HAP-1 (cell line): ENCODE results near the gene SHISA5.
"Not testable (repeated sequence)": the region's sequence is repeated elsewhere in the genome, so short reads cannot be mapped to it uniquely, and the experiment has no call there.

Experiments used
- DNase-seq, 2 experiments: peaks; one replicate each; pipeline ENCODE4 v3.0.0-alpha.2; 2016 to 2020; ENCODE audit warnings: low spot score in 2 of 2
- H3K27me3 ChIP-seq: fragments of 250-450 bp; sonication (Bioruptor Pico); 2 replicates; pipeline ENCODE4 v1.5.1; 2020; ENCODE audit warnings: low read depth, mild to moderate bottlenecking, moderate library complexity
- H3K36me3 ChIP-seq: fragments of 250-450 bp; sonication (Bioruptor Pico); replicated peaks from 2 replicates; pipeline ENCODE4 v1.5.1; 2020; ENCODE audit warnings: mild to moderate bottlenecking
- H3K4me1 ChIP-seq: fragments of 250-450 bp; sonication (Bioruptor Pico); 2 replicates; pipeline ENCODE4 v1.5.1; 2020; ENCODE audit warnings: mild to moderate bottlenecking
- H3K4me3 ChIP-seq: fragments of 250-450 bp; sonication (Bioruptor Pico); 2 replicates; pipeline ENCODE4 v1.5.1; 2020; ENCODE audit warnings: mild to moderate bottlenecking, moderate library complexity
- H3K9me3 ChIP-seq: fragments of 250-450 bp; sonication (Bioruptor Pico); 2 replicates; pipeline ENCODE4 v1.5.1; 2020; ENCODE audit warnings: mild to moderate bottlenecking, moderate library complexity
- in situ Hi-C: fragments of 300-500 bp; cut with MboI; formaldehyde crosslinking; loops from 3 replicates; pipeline ENCODE4 v1.14.3; 2020; ENCODE audit warnings: low sequenced_read_pairs, inconsistent platforms, mixed read lengths

Gene SHISA5

GRCh38 chr3:48507256-48508061 is 3.5 kb upstream of the SHISA5 start:
- Histone ChIP-seq H3K9me3 (no peaks in the 10 kb centered on the region), H3K36me3 (no peaks in the 10 kb centered on the region), H3K27me3 (no peaks in the 10 kb centered on the region), H3K4me3 (no peak overlapping the region), H3K4me1 (peaks cover 11% of the 10 kb centered on the region; the same call in 1 of the 2 replicates)
- in situ Hi-C loops = no loop called here
- peak; percentile 46 to 78 for DNase-seq

- no peak for DNase-seq
- Histone ChIP-seq H3K9me3 (no peaks in the 10 kb centered on the region), H3K4me1 (peaks cover 11% of the 10 kb centered on the region; the same call in 1 of the 2 replicates), H3K4me3 (no peak overlapping the region), H3K36me3 (no peaks in the 10 kb centered on the region), H3K27me3 (no peaks in the 10 kb centered on the region)
- in situ Hi-C loops = no loop called here
Measured at GRCh38 chr3:48505968-48506504, 2.1 kb upstream of the SHISA5 start.

- Histone ChIP-seq H3K4me3 (no peak overlapping the region), H3K9me3 (no peaks in the 10 kb centered on the region), H3K27me3 (no peaks in the 10 kb centered on the region), H3K4me1 (peaks cover 11% of the 10 kb centered on the region; the same call in 1 of the 2 replicates), H3K36me3 (no peaks in the 10 kb centered on the region)
- in situ Hi-C loops = no loop called here
- no peak for DNase-seq
Measured at GRCh38 chr3:48505146-48505545, 1.2 kb upstream of the SHISA5 start.

- no peaks in the 10 kb centered on the region for H3K36me3 ChIP-seq
- in situ Hi-C loops = no loop called here
- H3K27me3 ChIP-seq = no peaks in the 10 kb centered on the region
- H3K9me3 ChIP-seq = no peaks in the 10 kb centered on the region
- H3K4me1 ChIP-seq = peaks cover 11% of the 10 kb centered on the region; the same call in 1 of the 2 replicates
- peak in 1 of 2 experiments; percentile 36 for DNase-seq
- peak overlapping the region; percentile 42 for H3K4me3 ChIP-seq
Measured at GRCh38 chr3:48503401-48504050, 448 bp downstream of the SHISA5 start.

GRCh38 chr3:48502728-48503168 is 1.2 kb downstream of the SHISA5 start:
- DNase-seq = no peak
- peaks cover 11% of the 10 kb centered on the region; the same call in 1 of the 2 replicates for H3K4me1 ChIP-seq
- H3K36me3 ChIP-seq = no peaks in the 10 kb centered on the region
- 0 out of 2 replicates have a peak, but pooled peaks cover 3% of the 10 kb centered on the region for H3K9me3 ChIP-seq
- H3K4me3 ChIP-seq = no peak overlapping the region
- in situ Hi-C loops = no loop called here
- no peaks in the 10 kb centered on the region for H3K27me3 ChIP-seq

GRCh38 chr3:48502121-48502520 is 1.9 kb downstream of the SHISA5 start:
- peaks cover 5% of the 10 kb centered on the region; the same call in 1 of the 2 replicates for H3K4me1 ChIP-seq
- no peaks in the 10 kb centered on the region for H3K27me3 ChIP-seq
- in situ Hi-C loops = no loop called here
- DNase-seq = no peak
- no peak overlapping the region for H3K4me3 ChIP-seq
- H3K9me3 ChIP-seq = 0 out of 2 replicates have a peak, but pooled peaks cover 3% of the 10 kb centered on the region
- no peaks in the 10 kb centered on the region for H3K36me3 ChIP-seq

- H3K9me3 ChIP-seq = 0 out of 2 replicates have a peak, but pooled peaks cover 3% of the 10 kb centered on the region
- H3K36me3 ChIP-seq = no peaks in the 10 kb centered on the region
- peaks cover 5% of the 10 kb centered on the region; the same call in 1 of the 2 replicates for H3K4me1 ChIP-seq
- in situ Hi-C loops = no loop called here
- no peak overlapping the region for H3K4me3 ChIP-seq
- H3K27me3 ChIP-seq = no peaks in the 10 kb centered on the region
- DNase-seq = no peak
Measured at GRCh38 chr3:48501196-48501595, 2.8 kb downstream of the SHISA5 start.

GRCh38 chr3:48500656-48501055 is 3.3 kb downstream of the SHISA5 start:
- H3K4me1 ChIP-seq = peaks cover 5% of the 10 kb centered on the region; the same call in 1 of the 2 replicates
- no peak for DNase-seq
- H3K36me3 ChIP-seq = no peaks in the 10 kb centered on the region
- H3K4me3 ChIP-seq = no peak overlapping the region
- in situ Hi-C loops = no loop called here
- 0 out of 2 replicates have a peak, but pooled peaks cover 3% of the 10 kb centered on the region for H3K9me3 ChIP-seq
- no peaks in the 10 kb centered on the region for H3K27me3 ChIP-seq

GRCh38 chr3:48493203-48493501 is 10.8 kb downstream of the SHISA5 start:
- Histone ChIP-seq H3K36me3 (no peaks in the 10 kb centered on the region), H3K9me3 (peaks cover under 1% of the 10 kb centered on the region; the same call in 1 of the 2 replicates), H3K4me1 (no peaks in the 10 kb centered on the region; the same call in 1 of the 2 replicates), H3K27me3 (no peaks in the 10 kb centered on the region), H3K4me3 (no peak overlapping the region)
- in situ Hi-C loops = no loop called here
- no peak for DNase-seq

GRCh38 chr3:48492461-48493202 is 11.3 kb downstream of the SHISA5 start:
- H3K36me3 ChIP-seq = no peaks in the 10 kb centered on the region
- in situ Hi-C loops = no loop called here
- no peak for DNase-seq
- no peaks in the 10 kb centered on the region; the same call in 1 of the 2 replicates for H3K4me1 ChIP-seq
- H3K27me3 ChIP-seq = no peaks in the 10 kb centered on the region
- no peaks in the 10 kb centered on the region; the same call in 1 of the 2 replicates for H3K9me3 ChIP-seq
- no peak overlapping the region for H3K4me3 ChIP-seq

GRCh38 chr3:48486952-48487351 is 17.0 kb downstream of the SHISA5 start:
- Histone ChIP-seq H3K4me3 (no peak overlapping the region), H3K36me3 (no peaks in the 10 kb centered on the region), H3K4me1 (no peaks in the 10 kb centered on the region; the same call in 1 of the 2 replicates), H3K27me3 (no peaks in the 10 kb centered on the region), H3K9me3 (no peaks in the 10 kb centered on the region; the same call in 1 of the 2 replicates)
- DNase-seq = no peak
- in situ Hi-C loops = no loop called here

- H3K27me3 ChIP-seq, H3K4me3 ChIP-seq, H3K4me1 ChIP-seq, in situ Hi-C loops, DNase-seq, H3K36me3 ChIP-seq, H3K9me3 ChIP-seq: not testable (repeated sequence)
Measured at GRCh38 chr3:48482822-48483221, 21.2 kb downstream of the SHISA5 start.

GRCh38 chr3:48480891-48481290 is 23.1 kb downstream of the SHISA5 start:
- H3K4me1 ChIP-seq, H3K4me3 ChIP-seq, in situ Hi-C loops, H3K27me3 ChIP-seq, H3K9me3 ChIP-seq, H3K36me3 ChIP-seq, DNase-seq: not testable (repeated sequence)
